Panc1 (cell line): ENCODE data around the gene TOP1.

Source experiments
- CTCF ChIP-seq: fragments of 450-650 bp; IDR thresholded peaks from 2 replicates; pipeline ENCODE4 v1.5.1; 2017; ENCODE audit warnings: mild to moderate bottlenecking
- POLR2AphosphoS5 ChIP-seq: IDR thresholded peaks from 2 replicates; pipeline ENCODE4 v1.6.1; 2012; ENCODE audit warnings: mild to moderate bottlenecking, low read depth, low read length, moderate library complexity
- TCF7L2 ChIP-seq: IDR thresholded peaks from 2 replicates; pipeline ENCODE4 v1.6.1; 2011; ENCODE audit warnings: mild to moderate bottlenecking, low read depth, low read length, inconsistent platforms

GRCh38 chr20:40991181-40991889 lies 37.3 kb upstream of the TOP1 start:
- TF ChIP-seq CTCF: no peak
- no peak for TF ChIP-seq TCF7L2
- TF ChIP-seq POLR2AphosphoS5: no peak
